GM23338 (cell line): ENCODE measurements around the gene CELF4. TPM values are rescaled to one million over a fixed set of nuclear protein-coding genes. Genes with fewer than 3 reads are reported as not detected.

Experiments
- ATAC-seq: fragments of 200-7000 bp; cut with Tn5 transposase; 3 replicates; pipeline ENCODE4 v1.9.1; 2020
- DNase-seq: peaks from one replicate; pipeline ENCODE4 v3.0.0-alpha.2; 2015; ENCODE audit warnings: low spot score
- H2AFZ ChIP-seq: fragments of 200-600 bp; sonication (generic); 2 replicates; pipeline ENCODE4 v1.8.0; 2016; ENCODE audit warnings: antibody characterized with exemption, mild to moderate bottlenecking, moderate library complexity
- H3F3A ChIP-seq: fragments of 200-600 bp; sonication (generic); replicated peaks from 2 replicates; pipeline ENCODE4 v1.8.0; 2017; ENCODE audit warnings: antibody characterized with exemption, mixed run types, low read depth
- H3K27ac ChIP-seq: fragments of 200-600 bp; sonication (generic); 2 replicates; pipeline ENCODE4 v1.6.1; 2016; ENCODE audit warnings: low read depth
- H3K27me3 ChIP-seq: fragments of 200-600 bp; sonication (generic); 2 replicates; pipeline ENCODE4 v1.8.0; 2016; ENCODE audit warnings: mild to moderate bottlenecking, mixed run types, moderate library complexity; ENCODE audit not compliant: insufficient read depth
- H3K36me3 ChIP-seq: fragments of 200-600 bp; sonication (generic); 2 replicates; pipeline ENCODE4 v1.8.0; 2016; ENCODE audit warnings: mild to moderate bottlenecking; ENCODE audit not compliant: insufficient read depth
- H3K4me1 ChIP-seq: fragments of 200-600 bp; sonication (generic); 2 replicates; pipeline ENCODE4 v1.8.0; 2016; ENCODE audit warnings: mild to moderate bottlenecking, moderate library complexity; ENCODE audit not compliant: insufficient read depth
- H3K4me2 ChIP-seq: fragments of 200-600 bp; sonication (generic); 2 replicates; pipeline ENCODE4 v1.7.1; 2017; ENCODE audit warnings: mixed run types
- H3K4me3 ChIP-seq: fragments of 200-600 bp; sonication (generic); 2 replicates; pipeline ENCODE4 v1.6.1; 2016; ENCODE audit warnings: mixed run types
- H3K79me2 ChIP-seq: fragments of 200-600 bp; sonication (generic); replicated peaks from 2 replicates; pipeline ENCODE4 v1.8.0; 2017; ENCODE audit warnings: mild to moderate bottlenecking; ENCODE audit not compliant: insufficient read depth
- H3K9me2 ChIP-seq: fragments of 200-600 bp; sonication (generic); 2 replicates; pipeline ENCODE4 v1.8.0; 2017; ENCODE audit not compliant: insufficient read depth
- H4K20me1 ChIP-seq: fragments of 200-600 bp; sonication (generic); replicated peaks from 2 replicates; pipeline ENCODE4 v1.8.0; 2017; ENCODE audit warnings: mild to moderate bottlenecking; ENCODE audit not compliant: insufficient read depth
- H3K27ac Mint-ChIP-seq: 2 replicates; pipeline ENCODE4 v1.8.0; 2020; ENCODE audit warnings: inconsistent platforms, mild to moderate bottlenecking, moderate library complexity, mixed read lengths
- H3K27me3 Mint-ChIP-seq: 3 replicates; pipeline ENCODE4 v1.8.0; 2022; ENCODE audit warnings: low read depth, mild to moderate bottlenecking, moderate library complexity, mixed read lengths, inconsistent platforms; ENCODE audit not compliant: insufficient read depth, poor library complexity
- H3K36me3 Mint-ChIP-seq: 3 replicates; pipeline ENCODE4 v1.8.0; 2021; ENCODE audit warnings: low read depth, mild to moderate bottlenecking, inconsistent platforms, moderate library complexity, mixed read lengths
- H3K4me1 Mint-ChIP-seq: 3 replicates; pipeline ENCODE4 v1.8.0; 2020; ENCODE audit warnings: mild to moderate bottlenecking, inconsistent platforms, mixed read lengths
- H3K4me3 Mint-ChIP-seq: 3 replicates; pipeline ENCODE4 v1.8.0; 2021; ENCODE audit warnings: moderate library complexity, mild to moderate bottlenecking, inconsistent platforms, mixed read lengths
- H3K9me3 Mint-ChIP-seq: 3 replicates; pipeline ENCODE4 v1.8.0; 2020; ENCODE audit warnings: moderate library complexity, mild to moderate bottlenecking, inconsistent platforms, mixed read lengths
- CREB1 ChIP-seq: fragments of 250-450 bp; sonication (Bioruptor Pico); IDR thresholded peaks from 2 replicates; pipeline ENCODE4 v1.5.0; 2020; ENCODE audit warnings: low read depth, mild to moderate bottlenecking, moderate library complexity
- JUNB ChIP-seq: IDR thresholded peaks from one replicate; pipeline ENCODE4 v1.6.1; 2016; ENCODE audit warnings: antibody characterized with exemption; ENCODE audit not compliant: unreplicated experiment
- NANOG ChIP-seq: IDR thresholded peaks from 2 replicates; pipeline ENCODE4 v1.6.1; 2016; ENCODE audit warnings: antibody characterized with exemption, borderline replicate concordance
- POLR2AphosphoS5 ChIP-seq: IDR thresholded peaks from 2 replicates; pipeline ENCODE4 v1.6.1; 2016; ENCODE audit warnings: antibody characterized with exemption, low read depth
- ZNF114 ChIP-seq: fragments of 250-450 bp; sonication (Bioruptor Pico); IDR thresholded peaks from 2 replicates; pipeline ENCODE4 v1.5.0; 2020; ENCODE audit warnings: mild to moderate bottlenecking, moderate library complexity
- ZNF331 ChIP-seq: fragments of 250-450 bp; sonication (Bioruptor Pico); IDR thresholded peaks from 2 replicates; pipeline ENCODE4 v1.5.0; 2020; ENCODE audit warnings: low read depth, mild to moderate bottlenecking, moderate library complexity
- ZNF462 ChIP-seq: fragments of 250-450 bp; sonication (Bioruptor Pico); IDR thresholded peaks from 2 replicates; pipeline ENCODE4 v1.5.0; 2020; ENCODE audit warnings: mild to moderate bottlenecking, moderate library complexity
- polyA plus RNA-seq: library from polyadenylated mRNA; unstranded; fragments of >200 nt; fragmentation: Nextera tagmentation; extraction: Ambion mirVana; gene quantifications from 2 replicates; pipeline ENCODE4 v1.2.1, GENCODE V29; 2016
- total RNA-seq: library from RNA; depleted of rRNA; stranded (reverse); fragments of >200 nt; shearing (Covaris generic); gene quantifications from 2 replicates; pipeline ENCODE4 v1.2.3, GENCODE V29; 2014
- TF ChIP-seq, protein P1 (sequence below), 2 experiments: fragments of 200-600 bp in 1 of 2; sonication (generic) in 1 of 2; conservative IDR thresholded peaks; 2 replicates each; pipeline versions ENCODE4 v1.5.1 to v1.6.1; 2016 to 2017; ENCODE audit warnings: antibody characterized with exemption in 2 of 2, low read depth in 2 of 2, mild to moderate bottlenecking in 2 of 2, moderate library complexity in 1 of 2
- TF ChIP-seq, protein P2 (sequence below): IDR thresholded peaks from 2 replicates; pipeline ENCODE4 v1.6.1; 2016; ENCODE audit warnings: antibody characterized with exemption

CELF4 gene
- total and polyA plus RNA-seq, 2 experiments from 2014 or later, result 2.6 to 6.7 TPM

DNA sequence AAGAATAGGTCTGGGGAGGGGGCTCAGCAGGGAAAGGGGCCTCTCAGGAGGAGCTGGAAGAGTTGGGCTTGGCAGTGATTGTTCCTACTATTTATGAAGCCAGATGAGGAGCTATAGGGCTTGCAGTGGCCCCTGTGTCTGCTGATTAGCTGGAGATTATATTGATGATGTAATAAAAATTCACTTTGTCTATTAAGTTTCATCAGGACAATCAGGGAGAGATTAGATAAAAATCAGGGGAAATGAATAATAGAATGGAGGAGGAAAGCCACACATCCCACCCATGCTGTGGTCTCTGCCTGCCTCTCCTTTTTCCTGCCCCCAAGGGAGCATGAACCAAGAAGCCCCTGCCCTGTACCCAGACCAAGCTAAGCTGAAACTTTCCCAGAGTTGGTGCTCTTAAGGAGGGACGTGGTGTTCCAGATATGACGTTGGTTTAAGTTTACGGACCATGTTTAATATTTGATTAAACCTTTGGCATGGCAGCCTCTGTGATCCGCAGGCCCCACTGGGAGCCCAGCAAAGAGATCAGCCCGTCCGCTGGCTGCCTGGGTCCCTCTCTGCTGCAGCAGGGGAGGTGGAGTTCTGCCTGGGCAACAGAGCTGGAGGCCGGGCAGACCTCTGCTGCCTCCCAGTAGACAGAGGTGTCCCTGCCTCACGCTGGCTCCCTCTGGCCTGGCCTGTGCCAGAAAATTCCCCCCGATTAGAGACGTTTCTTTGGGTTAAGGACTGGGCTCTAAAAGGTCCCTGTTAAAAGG is 15.3 kb downstream of the CELF4 start:
- H3K9me3 Mint-ChIP-seq, result no peaks in the 10 kb centered on the region
- no peak overlapping the region for H2AFZ ChIP-seq
- TF ChIP-seq CREB1, result no peak
- TF ChIP-seq JUNB, result no peak
- TF ChIP-seq POLR2AphosphoS5, result no peak
- no peak for TF ChIP-seq ZNF462
- TF ChIP-seq ZNF114, result no peak
- no peak for TF ChIP-seq NANOG
- TF ChIP-seq, protein P1, sequence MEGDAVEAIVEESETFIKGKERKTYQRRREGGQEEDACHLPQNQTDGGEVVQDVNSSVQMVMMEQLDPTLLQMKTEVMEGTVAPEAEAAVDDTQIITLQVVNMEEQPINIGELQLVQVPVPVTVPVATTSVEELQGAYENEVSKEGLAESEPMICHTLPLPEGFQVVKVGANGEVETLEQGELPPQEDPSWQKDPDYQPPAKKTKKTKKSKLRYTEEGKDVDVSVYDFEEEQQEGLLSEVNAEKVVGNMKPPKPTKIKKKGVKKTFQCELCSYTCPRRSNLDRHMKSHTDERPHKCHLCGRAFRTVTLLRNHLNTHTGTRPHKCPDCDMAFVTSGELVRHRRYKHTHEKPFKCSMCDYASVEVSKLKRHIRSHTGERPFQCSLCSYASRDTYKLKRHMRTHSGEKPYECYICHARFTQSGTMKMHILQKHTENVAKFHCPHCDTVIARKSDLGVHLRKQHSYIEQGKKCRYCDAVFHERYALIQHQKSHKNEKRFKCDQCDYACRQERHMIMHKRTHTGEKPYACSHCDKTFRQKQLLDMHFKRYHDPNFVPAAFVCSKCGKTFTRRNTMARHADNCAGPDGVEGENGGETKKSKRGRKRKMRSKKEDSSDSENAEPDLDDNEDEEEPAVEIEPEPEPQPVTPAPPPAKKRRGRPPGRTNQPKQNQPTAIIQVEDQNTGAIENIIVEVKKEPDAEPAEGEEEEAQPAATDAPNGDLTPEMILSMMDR (conservative IDR thresholded peaks at IDR 0.05; ENCODE audit: low read depth in 2 of 2), result no peak
- TF ChIP-seq ZNF331 (CRISPR knock-in tag), result no peak
- TF ChIP-seq, protein P2, sequence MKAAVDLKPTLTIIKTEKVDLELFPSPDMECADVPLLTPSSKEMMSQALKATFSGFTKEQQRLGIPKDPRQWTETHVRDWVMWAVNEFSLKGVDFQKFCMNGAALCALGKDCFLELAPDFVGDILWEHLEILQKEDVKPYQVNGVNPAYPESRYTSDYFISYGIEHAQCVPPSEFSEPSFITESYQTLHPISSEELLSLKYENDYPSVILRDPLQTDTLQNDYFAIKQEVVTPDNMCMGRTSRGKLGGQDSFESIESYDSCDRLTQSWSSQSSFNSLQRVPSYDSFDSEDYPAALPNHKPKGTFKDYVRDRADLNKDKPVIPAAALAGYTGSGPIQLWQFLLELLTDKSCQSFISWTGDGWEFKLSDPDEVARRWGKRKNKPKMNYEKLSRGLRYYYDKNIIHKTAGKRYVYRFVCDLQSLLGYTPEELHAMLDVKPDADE, result no peak
- H3K36me3 Mint-ChIP-seq, result no peaks in the 10 kb centered on the region
- ATAC-seq (no peak), DNase-seq (no peak)
- peaks cover 24% of the 10 kb centered on the region for H3K27me3 ChIP-seq
- no peak overlapping the region for H3K27ac ChIP-seq
- H3K27ac Mint-ChIP-seq, result no peak overlapping the region
- no peaks in the 10 kb centered on the region for H3K36me3 ChIP-seq
- peaks cover 23% of the 10 kb centered on the region for H3K27me3 Mint-ChIP-seq
- H3K4me2 ChIP-seq, result no peak overlapping the region
- H3K9me2 ChIP-seq, result no peaks in the 10 kb centered on the region
- H3F3A ChIP-seq, result no peaks in the 10 kb centered on the region
- peaks cover 20% of the 10 kb centered on the region for H3K4me1 Mint-ChIP-seq
- H3K79me2 ChIP-seq, result no peaks in the 10 kb centered on the region
- no peak overlapping the region for H3K4me3 ChIP-seq
- H4K20me1 ChIP-seq, result no peaks in the 10 kb centered on the region
- H3K4me1 ChIP-seq, result peaks cover 11% of the 10 kb centered on the region; the same call in 1 of the 2 replicates
- no peak overlapping the region for H3K4me3 Mint-ChIP-seq
